Duodenal mucosa (tissue), 2 donors: ENCODE data around the gene ROPN1L.

Experiments used
- H3K27ac ChIP-seq: one replicate; pipeline ENCODE4 v1.7.0; 2013; ENCODE audit warnings: low read depth, low read length
- H3K27me3 ChIP-seq, 2 donors: one replicate each; pipeline ENCODE4 v1.7.0; 2013; ENCODE audit warnings: low read length in 2 of 2, control low read depth in 1 of 2; ENCODE audit not compliant: insufficient read depth in 2 of 2, control insufficient read depth in 1 of 2
- H3K36me3 ChIP-seq, 2 donors: one replicate each; pipeline ENCODE4 v1.7.0; 2013; ENCODE audit warnings: low read length in 2 of 2, control low read depth in 1 of 2; ENCODE audit not compliant: insufficient read depth in 2 of 2, control insufficient read depth in 1 of 2
- H3K4me1 ChIP-seq, 2 donors: one replicate each; pipeline ENCODE4 v1.7.0; 2013; ENCODE audit warnings: low read length in 2 of 2, control low read depth in 1 of 2; ENCODE audit not compliant: insufficient read depth in 2 of 2, control insufficient read depth in 1 of 2
- H3K4me3 ChIP-seq, 2 donors: one replicate each; pipeline ENCODE4 v1.7.0; 2013; ENCODE audit warnings: low read length in 2 of 2, low read depth in 1 of 2
- H3K9ac ChIP-seq, 2 donors: one replicate each; pipeline ENCODE4 v1.7.0; 2013; ENCODE audit warnings: low read length in 2 of 2, low read depth in 1 of 2
- H3K9me3 ChIP-seq, 2 donors: one replicate each; pipeline ENCODE4 v1.7.0; 2013; ENCODE audit warnings: low read length in 2 of 2, control low read depth in 1 of 2; ENCODE audit not compliant: control insufficient read depth in 1 of 2

Gene ROPN1L

GRCh38 chr5:10427201-10427600 is 14.5 kb upstream of the ROPN1L start:
- no peak overlapping the region for H3K4me3 ChIP-seq
- H3K9ac ChIP-seq, result no peak overlapping the region
- peaks cover 45 to 75% of the 10 kb centered on the region in 2 donors for H3K36me3 ChIP-seq
- no peaks in the 10 kb centered on the region for H3K9me3 ChIP-seq
- no peaks in the 10 kb centered on the region for H3K4me1 ChIP-seq
- no peak overlapping the region for H3K27ac ChIP-seq
- no peaks in the 10 kb centered on the region for H3K27me3 ChIP-seq

- no peaks in the 10 kb centered on the region for H3K9me3 ChIP-seq
- H3K9ac ChIP-seq, result no peak overlapping the region
- H3K27ac ChIP-seq, result no peak overlapping the region
- H3K36me3 ChIP-seq, result peaks cover 49 to 76% of the 10 kb centered on the region in 2 donors
- no peaks in the 10 kb centered on the region for H3K27me3 ChIP-seq
- H3K4me3 ChIP-seq, result no peak overlapping the region
- no peaks in the 10 kb centered on the region for H3K4me1 ChIP-seq
Observed at GRCh38 chr5:10427978-10428377, 13.7 kb upstream of the ROPN1L start.

GRCh38 chr5:10431415-10431814 is 10.3 kb upstream of the ROPN1L start:
- Histone ChIP-seq H3K4me1 (no peaks in the 10 kb centered on the region), H3K9me3 (no peaks in the 10 kb centered on the region), H3K36me3 (peaks cover 41 to 70% of the 10 kb centered on the region in 2 donors), H3K4me3 (no peak overlapping the region), H3K27me3 (no peaks in the 10 kb centered on the region), H3K27ac (no peak overlapping the region), H3K9ac (no peak overlapping the region)

- H3K27me3 ChIP-seq, result no peaks in the 10 kb centered on the region
- no peak overlapping the region for H3K4me3 ChIP-seq
- H3K27ac ChIP-seq, result no peak overlapping the region
- peaks cover 32 to 61% of the 10 kb centered on the region in 2 donors for H3K36me3 ChIP-seq
- H3K9me3 ChIP-seq, result no peaks in the 10 kb centered on the region
- H3K9ac ChIP-seq, result no peak overlapping the region
- no peaks in the 10 kb centered on the region for H3K4me1 ChIP-seq
Observed at GRCh38 chr5:10432059-10433008, 9.3 kb upstream of the ROPN1L start.

GRCh38 chr5:10434392-10434791 is 7.3 kb upstream of the ROPN1L start:
- no peaks in the 10 kb centered on the region for H3K27me3 ChIP-seq
- H3K27ac ChIP-seq, result no peak overlapping the region
- H3K4me3 ChIP-seq, result no peak overlapping the region
- no peaks in the 10 kb centered on the region for H3K4me1 ChIP-seq
- H3K36me3 ChIP-seq, result peaks cover 28 to 62% of the 10 kb centered on the region in 2 donors
- H3K9me3 ChIP-seq, result no peaks in the 10 kb centered on the region
- no peak overlapping the region for H3K9ac ChIP-seq

GRCh38 chr5:10438301-10438700 is 3.4 kb upstream of the ROPN1L start:
- Histone ChIP-seq H3K4me1 (peaks cover 13 to 21% of the 10 kb centered on the region in 2 donors), H3K9ac (no peak overlapping the region), H3K36me3 (peaks cover 8 to 29% of the 10 kb centered on the region in 2 donors), H3K27ac (no peak overlapping the region), H3K4me3 (no peak overlapping the region), H3K9me3 (no peaks in the 10 kb centered on the region), H3K27me3 (peaks cover 0 to 10% of the 10 kb centered on the region in 2 donors)

GRCh38 chr5:10439692-10440091 is 2.0 kb upstream of the ROPN1L start:
- Histone ChIP-seq H3K9ac (no peak overlapping the region), H3K4me1 (peaks cover 13 to 21% of the 10 kb centered on the region in 2 donors), H3K9me3 (no peaks in the 10 kb centered on the region), H3K27me3 (peaks cover 4 to 10% of the 10 kb centered on the region in 2 donors), H3K36me3 (peaks cover 0 to 17% of the 10 kb centered on the region in 2 donors), H3K27ac (no peak overlapping the region), H3K4me3 (no peak overlapping the region)

- Histone ChIP-seq H3K9me3 (no peaks in the 10 kb centered on the region), H3K9ac (no peak overlapping the region), H3K4me3 (peak overlapping the region; percentile 70 to 90), H3K27ac (no peak overlapping the region), H3K36me3 (peaks cover 0 to 15% of the 10 kb centered on the region in 2 donors), H3K27me3 (peaks cover 4 to 10% of the 10 kb centered on the region in 2 donors), H3K4me1 (peaks cover 13 to 21% of the 10 kb centered on the region in 2 donors)
Observed at GRCh38 chr5:10440367-10440990, 1.2 kb upstream of the ROPN1L start.

GRCh38 chr5:10441992-10442435 is 335 bp downstream of the ROPN1L start:
- peaks cover 0 to 15% of the 10 kb centered on the region in 2 donors for H3K36me3 ChIP-seq
- peak overlapping the region; percentile 70 to 90 for H3K4me3 ChIP-seq
- peak overlapping the region in 1 of 2 donors; percentile 3 for H3K9ac ChIP-seq
- peaks cover 13 to 21% of the 10 kb centered on the region in 2 donors for H3K4me1 ChIP-seq
- peaks cover 4 to 10% of the 10 kb centered on the region in 2 donors for H3K27me3 ChIP-seq
- no peak overlapping the region for H3K27ac ChIP-seq
- H3K9me3 ChIP-seq, result no peaks in the 10 kb centered on the region

GRCh38 chr5:10442576-10442975 is 897 bp downstream of the ROPN1L start:
- Histone ChIP-seq H3K4me1 (peaks cover 13 to 21% of the 10 kb centered on the region in 2 donors), H3K9ac (peak overlapping the region in 1 of 2 donors; percentile 3), H3K4me3 (peak overlapping the region; percentile 70 to 90)

More at GRCh38 chr5:10442576-10442975, 897 bp downstream of the ROPN1L start:
- H3K27ac ChIP-seq, result no peak overlapping the region
- H3K9me3 ChIP-seq, result no peaks in the 10 kb centered on the region
- peaks cover 4 to 10% of the 10 kb centered on the region in 2 donors for H3K27me3 ChIP-seq
- peaks cover 0 to 14% of the 10 kb centered on the region in 2 donors for H3K36me3 ChIP-seq
